Fibroblast of lung (primary cell): ENCODE data around the gene GUCY1A2.

Experiments used
- EZH2 ChIP-seq: IDR thresholded peaks from 2 replicates; pipeline ENCODE4 v1.5.1; 2012; ENCODE audit warnings: low read length, control low read depth, mild to moderate bottlenecking; ENCODE audit errors: missing control alignments
- TF ChIP-seq, protein P1 (sequence below), 2 donors: IDR thresholded peaks in 1 of 2; conservative IDR thresholded peaks in 1 of 2; 1 replicate in 1 of 2; 2 replicates in 1 of 2; pipeline ENCODE4 v1.5.1; 2011 to 2012; ENCODE audit warnings: low read length in 2 of 2, control low read depth in 1 of 2, inconsistent platforms in 1 of 2, low read depth in 1 of 2, mild to moderate bottlenecking in 1 of 2

DNA sequence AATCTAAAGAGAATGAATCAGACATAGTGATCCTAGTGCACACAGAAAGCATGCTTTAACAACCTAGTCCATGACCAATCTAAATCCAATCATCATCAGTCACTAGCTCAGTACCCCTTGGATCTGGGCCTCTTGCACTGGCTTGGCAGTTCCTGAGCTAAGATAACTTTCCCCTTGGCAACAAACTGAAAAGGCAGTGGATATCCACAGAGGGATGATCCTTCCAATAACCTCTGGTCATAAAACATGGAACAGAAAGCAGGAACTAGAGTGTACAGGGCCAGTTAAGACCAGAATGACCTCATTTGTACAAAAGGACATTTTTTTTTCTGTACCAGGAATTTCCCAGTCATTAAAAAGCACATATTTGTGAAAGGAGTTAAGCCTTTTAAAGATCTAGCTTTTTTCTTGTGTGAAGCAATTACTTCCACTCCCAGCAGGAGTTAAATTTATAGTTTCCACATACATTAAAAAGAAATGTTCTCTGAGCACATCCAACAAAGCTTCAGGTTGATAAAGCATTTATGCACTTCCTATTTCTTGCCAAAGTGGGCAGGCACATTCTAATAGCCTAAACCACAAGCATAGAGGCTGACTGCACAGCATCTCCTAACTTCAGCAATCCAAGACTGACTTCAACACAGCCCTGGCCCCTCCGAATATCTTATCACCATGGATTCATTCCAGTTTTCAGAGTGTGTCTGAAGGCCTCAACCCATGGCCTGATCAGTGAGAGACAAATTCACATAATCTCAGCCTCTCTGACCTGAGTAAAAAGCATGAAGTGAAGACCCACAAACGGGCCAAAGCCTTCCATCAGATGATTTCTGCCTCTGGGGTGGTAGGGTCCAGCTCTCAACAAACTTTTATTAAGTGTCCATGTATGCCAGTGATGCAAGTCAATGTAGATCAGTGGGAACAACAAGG is 29.9 kb downstream of the GUCY1A2 start:
- TF ChIP-seq, protein P1, sequence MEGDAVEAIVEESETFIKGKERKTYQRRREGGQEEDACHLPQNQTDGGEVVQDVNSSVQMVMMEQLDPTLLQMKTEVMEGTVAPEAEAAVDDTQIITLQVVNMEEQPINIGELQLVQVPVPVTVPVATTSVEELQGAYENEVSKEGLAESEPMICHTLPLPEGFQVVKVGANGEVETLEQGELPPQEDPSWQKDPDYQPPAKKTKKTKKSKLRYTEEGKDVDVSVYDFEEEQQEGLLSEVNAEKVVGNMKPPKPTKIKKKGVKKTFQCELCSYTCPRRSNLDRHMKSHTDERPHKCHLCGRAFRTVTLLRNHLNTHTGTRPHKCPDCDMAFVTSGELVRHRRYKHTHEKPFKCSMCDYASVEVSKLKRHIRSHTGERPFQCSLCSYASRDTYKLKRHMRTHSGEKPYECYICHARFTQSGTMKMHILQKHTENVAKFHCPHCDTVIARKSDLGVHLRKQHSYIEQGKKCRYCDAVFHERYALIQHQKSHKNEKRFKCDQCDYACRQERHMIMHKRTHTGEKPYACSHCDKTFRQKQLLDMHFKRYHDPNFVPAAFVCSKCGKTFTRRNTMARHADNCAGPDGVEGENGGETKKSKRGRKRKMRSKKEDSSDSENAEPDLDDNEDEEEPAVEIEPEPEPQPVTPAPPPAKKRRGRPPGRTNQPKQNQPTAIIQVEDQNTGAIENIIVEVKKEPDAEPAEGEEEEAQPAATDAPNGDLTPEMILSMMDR (conservative IDR thresholded peaks at IDR 0.05 in 1 of 2, IDR thresholded peaks at IDR 0.05 in 1 of 2; ENCODE audit: low read depth in 1 of 2, low read length in 2 of 2), result no peak
- no peak for TF ChIP-seq EZH2
